ENCODE results near the gene LRCH1. TPM values are rescaled to one million over a fixed set of nuclear protein-coding genes. Genes with fewer than 3 reads are reported as not detected.

The LRCH1 gene
- total RNA-seq, 1 donor, result 6.9 TPM

DNA sequence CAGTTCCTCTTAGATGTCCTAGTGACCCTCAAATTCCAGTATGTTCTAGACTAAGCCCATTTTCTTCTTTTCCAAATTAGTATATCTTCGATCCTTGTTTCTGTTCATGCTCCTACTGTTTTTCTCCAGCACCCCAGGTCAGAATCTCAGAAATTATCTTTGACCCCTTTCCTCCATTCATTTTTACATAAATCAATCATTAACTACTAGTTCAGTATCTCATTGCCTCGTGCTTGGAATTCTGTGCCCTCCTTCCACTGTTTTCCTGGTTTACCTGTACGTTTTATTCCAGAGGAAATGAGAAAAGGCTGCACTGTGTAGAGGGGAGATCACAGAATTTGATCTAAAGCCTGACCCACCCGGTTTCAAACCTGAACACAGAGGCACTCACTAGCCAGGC, 107.9 kb downstream of the LRCH1 start:
- H3K27ac ChIP-seq (ENCODE audit: low read depth, low read length), result no peak overlapping the region
- H3K4me3 ChIP-seq (ENCODE audit: insufficient read depth, low read length), result no peak overlapping the region
- no peaks in the 10 kb centered on the region for H3K9me3 ChIP-seq (ENCODE audit: low read depth, low read length)
- no peak for DNase-seq (ENCODE audit: insufficient read length, low spot score, missing footprints)
- no peak overlapping the region for H3K4me2 ChIP-seq (ENCODE audit: insufficient read depth, low read length)
- peaks cover 16% of the 10 kb centered on the region for H3K4me1 ChIP-seq (ENCODE audit: insufficient read depth, low read length)
- H3K27me3 ChIP-seq (ENCODE audit: insufficient read depth, low read length), result no peaks in the 10 kb centered on the region
- TF ChIP-seq, protein P1, sequence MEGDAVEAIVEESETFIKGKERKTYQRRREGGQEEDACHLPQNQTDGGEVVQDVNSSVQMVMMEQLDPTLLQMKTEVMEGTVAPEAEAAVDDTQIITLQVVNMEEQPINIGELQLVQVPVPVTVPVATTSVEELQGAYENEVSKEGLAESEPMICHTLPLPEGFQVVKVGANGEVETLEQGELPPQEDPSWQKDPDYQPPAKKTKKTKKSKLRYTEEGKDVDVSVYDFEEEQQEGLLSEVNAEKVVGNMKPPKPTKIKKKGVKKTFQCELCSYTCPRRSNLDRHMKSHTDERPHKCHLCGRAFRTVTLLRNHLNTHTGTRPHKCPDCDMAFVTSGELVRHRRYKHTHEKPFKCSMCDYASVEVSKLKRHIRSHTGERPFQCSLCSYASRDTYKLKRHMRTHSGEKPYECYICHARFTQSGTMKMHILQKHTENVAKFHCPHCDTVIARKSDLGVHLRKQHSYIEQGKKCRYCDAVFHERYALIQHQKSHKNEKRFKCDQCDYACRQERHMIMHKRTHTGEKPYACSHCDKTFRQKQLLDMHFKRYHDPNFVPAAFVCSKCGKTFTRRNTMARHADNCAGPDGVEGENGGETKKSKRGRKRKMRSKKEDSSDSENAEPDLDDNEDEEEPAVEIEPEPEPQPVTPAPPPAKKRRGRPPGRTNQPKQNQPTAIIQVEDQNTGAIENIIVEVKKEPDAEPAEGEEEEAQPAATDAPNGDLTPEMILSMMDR (IDR thresholded peaks at IDR 0.05; ENCODE audit: extremely low read depth, low read depth, low read length), result no peak
- peaks cover 35% of the 10 kb centered on the region for H3K79me2 ChIP-seq (ENCODE audit: insufficient read depth, low read length)
- no peaks in the 10 kb centered on the region for H4K20me1 ChIP-seq (ENCODE audit: insufficient read depth, low read length)
- no peaks in the 10 kb centered on the region for H3K36me3 ChIP-seq (ENCODE audit: insufficient read depth, low read length)
- H2AFZ ChIP-seq (ENCODE audit: low read length), result no peak overlapping the region

DNA sequence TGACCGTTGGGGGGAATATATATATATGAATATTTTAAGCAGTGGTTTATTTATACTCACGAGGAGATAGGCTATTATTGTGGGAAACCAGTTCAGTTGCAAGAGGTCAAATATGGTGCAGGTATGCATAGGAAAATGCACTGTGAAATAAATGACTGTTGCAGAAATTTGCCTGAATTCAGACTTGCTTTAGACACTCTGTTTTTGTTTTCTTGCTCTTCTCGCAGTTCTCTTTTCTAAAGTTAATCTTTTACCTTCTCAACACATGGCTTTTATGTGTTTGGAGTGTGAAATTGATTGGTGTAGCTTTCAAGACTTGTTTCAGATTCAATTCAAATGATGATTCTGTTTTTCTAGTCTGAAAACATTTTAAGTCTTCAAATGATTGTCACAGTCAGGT, 109.7 kb downstream of the LRCH1 start:
- Histone ChIP-seq H3K27ac (ENCODE audit: low read depth, low read length) (no peak overlapping the region), H3K4me1 (ENCODE audit: insufficient read depth, low read length) (peaks cover 17% of the 10 kb centered on the region), H4K20me1 (ENCODE audit: insufficient read depth, low read length) (no peaks in the 10 kb centered on the region), H3K36me3 (ENCODE audit: insufficient read depth, low read length) (no peaks in the 10 kb centered on the region), H3K27me3 (ENCODE audit: insufficient read depth, low read length) (no peaks in the 10 kb centered on the region), H3K79me2 (ENCODE audit: insufficient read depth, low read length) (peaks cover 41% of the 10 kb centered on the region), H3K9me3 (ENCODE audit: low read depth, low read length) (no peaks in the 10 kb centered on the region), H3K4me3 (ENCODE audit: insufficient read depth, low read length) (no peak overlapping the region), H2AFZ (ENCODE audit: low read length) (no peak overlapping the region), H3K4me2 (ENCODE audit: insufficient read depth, low read length) (no peak overlapping the region)
- TF ChIP-seq, protein P1 (IDR thresholded peaks at IDR 0.05; ENCODE audit: extremely low read depth, low read depth, low read length), result no peak
- no peak for DNase-seq (ENCODE audit: insufficient read length, low spot score, missing footprints)

- TF ChIP-seq, protein P1 (IDR thresholded peaks at IDR 0.05; ENCODE audit: extremely low read depth, low read depth, low read length), result no peak
- no peak for DNase-seq (ENCODE audit: insufficient read length, low spot score, missing footprints)
- Histone ChIP-seq H3K4me3 (ENCODE audit: insufficient read depth, low read length) (no peak overlapping the region), H2AFZ (ENCODE audit: low read length) (no peak overlapping the region), H4K20me1 (ENCODE audit: insufficient read depth, low read length) (no peaks in the 10 kb centered on the region), H3K27ac (ENCODE audit: low read depth, low read length) (no peak overlapping the region), H3K27me3 (ENCODE audit: insufficient read depth, low read length) (no peaks in the 10 kb centered on the region), H3K4me2 (ENCODE audit: insufficient read depth, low read length) (no peak overlapping the region), H3K36me3 (ENCODE audit: insufficient read depth, low read length) (no peaks in the 10 kb centered on the region), H3K79me2 (ENCODE audit: insufficient read depth, low read length) (peaks cover 41% of the 10 kb centered on the region), H3K4me1 (ENCODE audit: insufficient read depth, low read length) (peaks cover 22% of the 10 kb centered on the region), H3K9me3 (ENCODE audit: low read depth, low read length) (no peaks in the 10 kb centered on the region)
Measured at GRCh38 chr13:46663206-46664037, 110.5 kb downstream of the LRCH1 start.

- Histone ChIP-seq H3K79me2 (ENCODE audit: insufficient read depth, low read length) (peaks cover 41% of the 10 kb centered on the region), H3K27me3 (ENCODE audit: insufficient read depth, low read length) (no peaks in the 10 kb centered on the region), H3K4me2 (ENCODE audit: insufficient read depth, low read length) (no peak overlapping the region), H3K4me3 (ENCODE audit: insufficient read depth, low read length) (no peak overlapping the region), H3K36me3 (ENCODE audit: insufficient read depth, low read length) (no peaks in the 10 kb centered on the region), H2AFZ (ENCODE audit: low read length) (no peak overlapping the region), H3K27ac (ENCODE audit: low read depth, low read length) (no peak overlapping the region), H3K9me3 (ENCODE audit: low read depth, low read length) (no peaks in the 10 kb centered on the region), H4K20me1 (ENCODE audit: insufficient read depth, low read length) (no peaks in the 10 kb centered on the region), H3K4me1 (ENCODE audit: insufficient read depth, low read length) (peaks cover 25% of the 10 kb centered on the region)
- DNase-seq (ENCODE audit: insufficient read length, low spot score, missing footprints), result no peak
- TF ChIP-seq, protein P1 (IDR thresholded peaks at IDR 0.05; ENCODE audit: extremely low read depth, low read depth, low read length), result no peak
Measured at GRCh38 chr13:46664195-46664594, 111.2 kb downstream of the LRCH1 start.
